HepG2 (cell line): ENCODE results near the gene KISS1. TPM values are rescaled to one million over a fixed set of nuclear protein-coding genes. Genes with fewer than 3 reads are reported as not detected.

ENCODE experiments used
- EED ChIP-seq: sonication (generic); formaldehyde crosslinking; IDR thresholded peaks from 2 replicates; pipeline ENCODE4 v1.5.0; 2020; ENCODE audit warnings: mild to moderate bottlenecking, missing genetic modification reagents
- HNF4A ChIP-seq: sonication (generic); formaldehyde crosslinking; IDR thresholded peaks from 2 replicates; pipeline ENCODE4 v1.4.0; 2020; ENCODE audit warnings: missing genetic modification reagents
- LBX2 ChIP-seq: sonication (generic); formaldehyde crosslinking; IDR thresholded peaks from 2 replicates; pipeline ENCODE4 v1.5.0; 2020; ENCODE audit warnings: missing genetic modification reagents, mild to moderate bottlenecking, borderline replicate concordance
- NFIC ChIP-seq: IDR thresholded peaks from 2 replicates; pipeline ENCODE4 v1.6.1; 2012; ENCODE audit warnings: mild to moderate bottlenecking, low read length, inconsistent platforms
- SIX1 ChIP-seq: sonication (generic); formaldehyde crosslinking; IDR thresholded peaks from 2 replicates; pipeline ENCODE4 v1.4.0; 2020; ENCODE audit warnings: missing genetic modification reagents, borderline replicate concordance
- ZBTB40 ChIP-seq, 2 experiments: fragments of 450-650 bp in 1 of 2; sonication (generic) in 1 of 2; formaldehyde crosslinking in 1 of 2; IDR thresholded peaks; 2 replicates each; pipeline versions ENCODE4 v1.6.1 to v1.8.0; 2016 to 2022; ENCODE audit warnings: antibody characterized with exemption in 1 of 2, mild to moderate bottlenecking in 1 of 2, missing genetic modification reagents in 1 of 2
- ZBTB7B ChIP-seq: sonication (generic); formaldehyde crosslinking; IDR thresholded peaks from 2 replicates; pipeline ENCODE4 v1.4.0; 2020; ENCODE audit warnings: missing genetic modification reagents
- ZNF563 ChIP-seq: sonication (generic); formaldehyde crosslinking; IDR thresholded peaks from 2 replicates; pipeline ENCODE4 v1.8.0; 2022; ENCODE audit warnings: mild to moderate bottlenecking, moderate library complexity, missing genetic modification reagents
- polyA plus RNA-seq, 8 experiments: library from polyadenylated mRNA; depleted of rRNA in 3 of 8; stranded (reverse) in 7 of 8; unstranded in 1 of 8; fragments of >200 nt; fragmentation: Illumina TruSeq in 4 of 8; extraction: Trizol in 4 of 8; gene quantifications; 2 replicates each; pipeline versions ENCODE4 v1.2.1 to v1.2.3, GENCODE V29; 2011 to 2016; ENCODE audit warnings: low read depth in 4 of 8, missing spikeins in 1 of 8, mixed read lengths in 1 of 8; ENCODE audit not compliant: insufficient read depth in 1 of 8
- total RNA-seq, 5 experiments: library from RNA; depleted of rRNA; stranded (reverse); fragments of >200 nt; fragmentation: Illumina TruSeq; extraction: Trizol; gene quantifications; 2 replicates each; pipeline ENCODE4 v1.2.3, GENCODE V29; 2016; ENCODE audit warnings: low read depth in 1 of 5

The KISS1 gene
- total and polyA plus RNA-seq, 2 of the 13 experiments (the other 11 are each of a cell fraction or from before 2014, with no cell fraction given): 0.24 to 0.80 TPM

GRCh38 chr1:204225841-204226735 lies 29.8 kb upstream of the KISS1 start (continued):
- TF ChIP-seq HNF4A (CRISPR knock-in tag) (peak; percentile 75), NFIC (no peak), EED (no peak), LBX2 (CRISPR knock-in tag) (no peak), ZBTB7B (CRISPR knock-in tag) (no peak), ZNF563 (CRISPR knock-in tag) (no peak), SIX1 (CRISPR knock-in tag) (peak; percentile 21; the same call in 1 of the 2 replicates), ZBTB40 (IDR thresholded peaks at IDR 0.05) (no peak), ZBTB40 (CRISPR knock-in tag; IDR thresholded peaks at IDR 0.05) (no peak)
